Endometrium (tissue), 2 donors: ENCODE measurements around the gene ZNF552.
"Not testable (repeated sequence)": the region's sequence is repeated elsewhere in the genome, so short reads cannot be mapped to it uniquely, and the experiment has no call there.

Experiments used
- FAIRE-seq: peaks from 2 replicates; lab custom pipeline; 2012; peaks lifted over from hg19 to GRCh38; lab: Jason Lieb, UNC
- donor health status: control.
- donor health status: control.

Gene ZNF552

DNA sequence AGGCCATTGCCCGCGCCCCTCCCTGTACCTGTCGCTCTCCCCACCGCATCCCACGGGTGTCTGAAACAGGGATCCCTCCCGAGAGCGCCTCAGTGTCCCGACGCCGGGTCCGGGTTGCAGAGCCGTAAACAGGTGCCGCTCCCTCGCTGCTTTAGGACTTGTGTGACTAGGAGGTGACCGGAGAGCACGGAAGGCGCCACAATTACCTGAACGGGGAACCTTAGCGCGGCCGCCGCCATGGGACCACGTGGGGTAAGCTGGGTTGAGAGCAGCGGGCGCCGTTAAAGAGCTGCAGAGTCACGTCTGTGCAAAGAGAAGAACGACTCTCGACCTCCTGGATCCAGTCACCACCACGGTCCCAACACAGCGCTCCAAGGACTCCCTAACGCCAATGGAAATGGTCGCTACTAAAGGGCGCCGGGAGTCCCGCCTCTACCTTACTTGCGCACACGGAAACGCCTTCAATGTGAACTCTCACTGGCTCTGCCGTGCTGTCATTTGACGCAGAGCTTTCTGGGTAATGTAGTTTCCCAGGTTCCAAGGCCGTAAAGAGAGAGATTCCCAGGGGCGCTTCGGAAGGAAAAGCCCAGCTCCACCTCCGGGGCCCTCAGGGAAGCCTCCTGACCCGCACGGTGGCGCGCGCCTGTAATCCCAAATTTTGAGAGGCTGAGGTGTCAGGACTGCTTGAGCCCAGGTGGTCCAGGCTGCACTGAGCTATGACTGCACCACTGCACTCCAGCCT is at the start of gene ZNF552:
ZNF552 (minus strand) TSS at position 409 of the 742 bp plus-strand sequence; CDS start at position 239, 170 bp downstream.
- peak; percentile 12 for FAIRE-seq

DNA sequence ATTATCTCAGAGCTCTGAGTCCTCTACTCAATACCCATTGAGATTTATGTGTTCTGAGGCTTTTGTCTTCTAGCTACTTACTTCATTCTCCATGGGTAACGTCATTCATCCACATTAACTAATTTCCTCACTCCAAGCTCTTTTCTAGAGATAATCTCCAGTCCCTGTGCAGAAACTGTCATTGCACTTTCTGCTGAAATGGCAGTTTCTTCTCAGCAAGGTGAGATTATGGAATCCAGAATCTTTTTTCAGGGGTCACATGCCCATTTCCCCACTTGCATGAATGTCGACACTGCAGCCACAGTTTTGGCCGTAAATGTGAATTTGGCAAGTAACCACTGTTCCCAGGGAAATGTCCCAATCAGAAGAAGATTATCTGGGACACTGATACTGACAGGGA is 47.6 kb upstream of the ZNF552 start:
- not testable (repeated sequence) for FAIRE-seq

DNA sequence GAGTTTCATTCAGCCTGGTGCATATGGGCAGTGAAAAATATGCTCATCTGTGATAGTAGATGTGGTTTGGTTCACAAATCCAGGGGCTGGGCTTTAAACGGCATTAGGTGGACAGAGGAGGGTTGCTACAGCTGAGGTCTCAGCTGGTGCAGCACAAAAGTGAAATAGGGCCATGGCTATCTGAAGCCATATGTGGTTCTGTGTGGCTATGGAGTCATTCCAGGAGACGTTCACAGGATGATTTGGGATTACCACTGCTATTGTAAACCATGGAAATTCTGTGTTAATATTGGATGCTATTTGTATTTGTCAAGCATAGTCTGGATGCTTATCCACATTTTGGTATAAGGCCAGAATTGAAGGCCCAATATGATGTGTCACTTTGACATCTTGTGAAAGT is 39.4 kb upstream of the ZNF552 start:
- FAIRE-seq = not testable (repeated sequence)

DNA sequence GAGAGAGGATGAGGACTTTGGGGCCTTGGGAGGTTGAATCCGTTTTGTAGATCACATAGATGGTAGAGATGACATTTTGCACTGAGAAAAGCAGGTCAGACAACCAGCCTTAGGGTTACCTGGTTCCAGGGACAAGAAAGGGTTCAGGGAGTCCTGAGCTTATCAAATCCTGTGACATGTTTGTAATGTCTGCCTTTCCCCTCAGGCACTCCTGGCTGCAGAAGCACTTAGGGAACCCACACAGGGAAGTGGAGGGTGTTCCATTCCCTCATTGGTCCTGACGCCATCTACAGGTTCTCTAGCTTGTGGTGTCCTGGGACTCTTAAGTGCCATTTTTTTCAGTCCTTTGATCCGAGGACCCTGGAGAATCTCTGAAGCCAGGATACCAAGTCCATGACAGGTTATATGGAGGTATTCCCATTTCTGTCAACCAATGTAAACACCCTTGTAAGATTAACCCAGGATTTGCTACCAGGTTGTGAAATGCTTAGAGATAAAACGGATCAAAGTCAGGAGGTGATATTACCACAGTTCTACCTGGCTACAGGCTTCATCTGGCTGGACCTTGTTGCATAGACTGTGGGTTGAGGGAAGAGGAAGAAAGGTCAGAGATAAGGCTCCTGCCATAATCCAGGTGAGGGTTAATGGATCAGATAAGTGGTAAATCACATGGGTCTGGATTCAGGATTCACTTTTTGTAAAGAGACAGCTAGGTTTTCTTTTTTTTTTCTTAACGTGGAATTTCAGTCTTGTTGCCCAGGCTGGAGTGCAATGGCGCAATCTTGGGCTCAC is 37.3 kb upstream of the ZNF552 start:
- FAIRE-seq = not testable (repeated sequence)

GRCh38 chr19:57850553-57851017 is 35.9 kb upstream of the ZNF552 start:
- no peak for FAIRE-seq

GRCh38 chr19:57849666-57850473 is 35.2 kb upstream of the ZNF552 start, which contains the start of gene ZNF587:
TSS of gene ZNF587 (plus strand) at chr19:57849859. CDS start at chr19:57850039, 180 bp downstream.
- not testable (repeated sequence) for FAIRE-seq

DNA sequence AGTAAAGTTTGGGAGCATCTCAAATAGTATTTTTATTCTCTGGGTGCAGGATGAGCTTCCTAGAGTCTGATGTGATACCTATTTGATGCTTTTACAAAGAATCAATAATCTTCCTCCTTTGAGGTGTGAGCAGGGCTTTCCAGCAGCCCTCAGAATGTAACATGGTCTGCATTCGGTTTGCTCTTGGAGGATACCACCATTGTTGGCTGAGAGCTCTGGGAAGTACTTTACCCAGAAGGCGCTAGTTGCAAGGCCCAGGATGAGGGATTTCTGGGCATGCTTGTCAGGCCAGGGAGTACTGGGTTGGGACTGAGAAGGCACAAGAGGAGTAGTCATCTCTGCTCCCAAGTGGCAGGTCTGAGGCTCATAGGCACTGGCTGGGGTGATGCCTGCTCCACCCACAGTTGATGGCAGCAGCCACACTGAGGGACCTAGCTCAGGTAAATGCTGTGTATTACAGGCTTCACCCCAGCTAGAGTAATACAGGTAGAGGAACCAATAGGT is 34.5 kb upstream of the ZNF552 start:
- not testable (repeated sequence) for FAIRE-seq

DNA sequence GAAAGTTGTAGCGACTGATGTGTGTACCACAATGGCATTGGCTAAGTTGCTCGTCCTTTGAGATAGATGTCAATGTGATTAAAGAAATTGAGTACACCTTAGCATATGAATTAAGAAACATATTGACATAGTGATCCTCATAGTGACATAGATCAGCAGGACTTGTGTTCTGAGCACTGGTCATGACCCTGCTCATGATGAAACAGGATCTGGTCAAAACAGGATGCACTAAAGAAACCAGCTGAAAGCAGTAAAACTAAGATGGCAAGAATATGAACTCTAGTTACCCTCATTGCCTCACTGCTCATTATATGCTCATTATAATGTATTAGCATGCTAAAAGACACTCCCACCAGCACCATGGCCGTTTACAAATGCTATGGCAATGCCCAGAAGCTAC is 32.5 kb upstream of the ZNF552 start:
- not testable (repeated sequence) for FAIRE-seq

GRCh38 chr19:57841122-57841763 is 26.5 kb upstream of the ZNF552 start:
- FAIRE-seq = no peak

DNA sequence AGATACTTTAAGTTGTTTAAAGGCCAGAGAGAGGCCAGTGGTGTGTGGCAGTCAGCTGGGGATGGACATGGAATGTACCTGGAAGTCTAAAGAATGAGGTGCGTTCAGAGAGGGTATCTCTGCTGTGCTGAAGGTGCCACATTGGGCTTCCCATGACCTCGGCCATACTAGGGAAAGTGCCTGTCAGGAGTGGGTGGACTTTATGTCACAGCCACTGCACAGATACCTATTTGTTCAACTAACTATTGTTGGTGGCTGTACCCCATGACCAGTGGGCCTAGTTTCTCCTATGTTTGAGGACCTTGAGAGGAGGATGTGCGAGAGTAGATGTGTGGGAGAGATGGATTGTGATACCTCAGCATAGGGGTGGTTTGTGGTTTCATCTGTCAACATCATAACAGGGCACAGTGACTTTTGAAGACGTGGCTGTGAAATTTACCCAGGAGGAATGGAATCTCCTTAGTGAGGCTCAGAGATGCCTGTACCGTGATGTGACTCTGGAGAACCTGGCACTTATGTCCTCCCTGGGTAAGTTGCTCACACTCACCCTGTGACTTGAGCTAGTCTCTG is 24.0 kb upstream of the ZNF552 start:
- not testable (repeated sequence) for FAIRE-seq

DNA sequence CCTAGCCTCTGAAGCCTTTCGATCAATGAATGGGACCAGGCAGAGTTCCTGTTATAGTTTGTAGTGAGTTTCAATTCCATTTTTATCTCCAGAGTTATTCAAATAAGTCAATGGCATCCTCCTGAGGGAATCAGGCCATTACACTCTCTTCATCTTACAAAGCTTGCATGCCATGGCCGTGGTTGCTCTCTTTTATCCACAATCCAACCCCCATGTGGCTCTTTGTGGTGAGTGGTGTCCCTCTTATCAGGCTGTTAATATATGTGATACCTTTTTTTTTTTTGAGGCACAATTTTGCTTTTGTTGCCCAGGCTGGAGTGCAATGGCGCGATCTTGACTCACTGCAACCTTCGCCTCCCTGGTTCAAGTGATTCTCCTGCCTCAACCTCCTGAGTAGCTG is 22.3 kb upstream of the ZNF552 start:
- not testable (repeated sequence) for FAIRE-seq

- FAIRE-seq = no peak
These were observed 15.4 kb upstream of the ZNF552 start, which contains the start of gene ZNF587B for GRCh38 chr19:57830071-57830602. TSS of gene ZNF587B (plus strand) at chr19:57830299. CDS start at chr19:57830529, 230 bp downstream.

- no peak for FAIRE-seq
These were observed 14.6 kb upstream of the ZNF552 start for GRCh38 chr19:57829316-57829715.

DNA sequence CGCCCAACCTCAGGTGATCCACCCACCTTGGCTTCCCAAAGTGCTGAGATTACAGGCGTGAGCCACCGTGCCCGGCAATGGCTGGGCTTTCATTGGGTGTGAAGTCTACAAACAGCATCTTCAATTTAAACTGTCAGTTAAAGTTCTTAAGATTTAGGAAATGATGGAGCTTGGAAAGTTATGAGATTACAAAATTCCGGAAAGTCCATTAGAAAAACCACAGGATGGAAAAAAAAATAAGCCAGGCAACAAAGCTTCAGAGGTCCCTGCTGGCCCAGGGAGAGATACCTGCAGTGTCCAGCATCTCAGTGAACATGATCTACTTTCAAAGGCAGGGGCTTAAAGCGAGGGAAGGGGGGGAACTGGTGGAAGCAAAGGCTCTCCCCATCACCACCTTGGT is 10.8 kb upstream of the ZNF552 start:
- no peak for FAIRE-seq

- not testable (repeated sequence) for FAIRE-seq
These were observed 8.9 kb upstream of the ZNF552 start for GRCh38 chr19:57823608-57824007.

DNA sequence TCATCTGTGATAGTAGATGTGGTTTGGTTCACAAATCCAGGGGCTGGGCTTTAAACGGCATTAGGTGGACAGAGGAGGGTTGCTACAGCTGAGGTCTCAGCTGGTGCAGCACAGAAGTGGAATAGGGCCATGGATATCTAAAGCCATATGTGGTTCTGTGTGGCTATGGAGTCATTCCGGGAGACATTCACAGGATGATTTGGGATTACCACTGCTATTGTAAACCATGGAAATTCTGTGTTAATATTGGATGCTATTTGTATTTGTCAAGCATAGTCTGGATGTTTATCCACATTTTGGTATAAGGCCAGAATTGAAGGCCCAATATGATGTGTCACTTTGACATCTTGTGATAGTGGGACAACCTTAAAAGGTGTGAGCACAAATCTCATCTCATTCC is 8.4 kb upstream of the ZNF552 start:
- FAIRE-seq = not testable (repeated sequence)

GRCh38 chr19:57821501-57821900 is 6.8 kb upstream of the ZNF552 start:
- FAIRE-seq = not testable (repeated sequence)

GRCh38 chr19:57821095-57821494 is 6.4 kb upstream of the ZNF552 start:
- FAIRE-seq = not testable (repeated sequence)

GRCh38 chr19:57820599-57820998 is 5.9 kb upstream of the ZNF552 start:
- no peak for FAIRE-seq

DNA sequence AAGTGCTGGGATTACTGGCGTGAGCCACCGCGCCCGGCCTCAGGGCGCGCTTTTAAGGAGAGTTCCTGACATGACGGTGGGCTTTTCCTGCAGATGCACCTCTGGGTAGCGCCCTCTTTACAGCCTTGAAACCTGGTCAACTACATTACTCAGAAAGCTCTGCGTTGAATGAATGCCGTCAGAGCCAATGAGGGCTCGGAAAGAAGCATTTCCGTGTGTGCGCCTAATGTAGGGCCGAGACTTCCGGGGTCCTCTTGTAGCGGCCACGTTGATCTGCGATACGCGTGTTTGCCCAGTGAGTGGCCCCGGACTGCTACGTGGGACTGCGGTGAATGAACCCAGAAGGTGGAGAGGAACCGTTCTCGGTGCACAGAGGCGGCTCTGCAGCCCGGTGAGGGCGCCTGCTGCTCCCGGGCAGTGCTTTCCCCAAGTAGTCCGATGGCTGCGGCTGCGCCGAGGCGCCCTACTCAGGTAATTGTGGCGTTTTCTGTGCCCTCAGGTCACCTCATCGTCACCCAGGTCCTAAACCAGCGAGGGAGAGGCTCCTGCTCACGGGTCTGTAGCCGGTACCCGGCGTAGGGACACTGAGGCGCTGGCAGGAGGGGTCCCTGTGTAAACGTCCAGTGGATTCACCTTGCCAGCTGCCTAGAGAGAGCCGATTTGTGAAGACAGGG is 4.9 kb upstream of the ZNF552 start:
- no peak for FAIRE-seq
